GM20000 (cell line): ENCODE results near the gene ZBTB34.

Experiments
- DNase-seq: peaks from one replicate; pipeline ENCODE4 v3.0.0; 2012; ENCODE audit warnings: low spot score
- CTCF ChIP-seq: IDR thresholded peaks from 2 replicates; pipeline ENCODE4 v1.5.1; 2012; ENCODE audit warnings: mild to moderate bottlenecking, control low read depth; ENCODE audit errors: extremely low read depth, missing control alignments

ZBTB34 gene

GRCh38 chr9:126849591-126850225, 10.7 kb upstream of the ZBTB34 start:
- no peak for DNase-seq
- no peak for TF ChIP-seq CTCF

- no peak for TF ChIP-seq CTCF
- no peak for DNase-seq
Observed at GRCh38 chr9:126851286-126851880, 9.1 kb upstream of the ZBTB34 start.

- TF ChIP-seq CTCF = no peak
- DNase-seq = no peak
Observed at GRCh38 chr9:126852086-126852688, 8.3 kb upstream of the ZBTB34 start.

- DNase-seq = no peak
- TF ChIP-seq CTCF = no peak
Observed at GRCh38 chr9:126853667-126854066, 6.8 kb upstream of the ZBTB34 start.

GRCh38 chr9:126854734-126855133, 5.7 kb upstream of the ZBTB34 start:
- no peak for DNase-seq
- TF ChIP-seq CTCF = no peak

GRCh38 chr9:126856326-126856877, 4.0 kb upstream of the ZBTB34 start:
- DNase-seq = no peak
- TF ChIP-seq CTCF = no peak

GRCh38 chr9:126857261-126857960, 3.0 kb upstream of the ZBTB34 start:
- TF ChIP-seq CTCF = no peak
- DNase-seq = no peak
